T-helper 2 cell (primary cell): ENCODE measurements around the gene FBXO27.

ENCODE experiments used
- DNase-seq, 5 experiments: peaks; one replicate each; pipeline versions ENCODE4 v3.0.0 to v3.0.0-alpha.2; 2012 to 2022

The FBXO27 gene

GRCh38 chr19:38985262-38985661, 47.1 kb downstream of the FBXO27 start:
- DNase-seq = no peak

- no peak for DNase-seq
These were observed 51.6 kb downstream of the FBXO27 start for GRCh38 chr19:38980583-38981374.

- no peak for DNase-seq
These were observed 52.5 kb downstream of the FBXO27 start for GRCh38 chr19:38979812-38980211.

- no peak for DNase-seq
These were observed 54.0 kb downstream of the FBXO27 start for GRCh38 chr19:38978326-38978689.

- peak in 2 of 5 experiments; percentile 17 to 80 for DNase-seq
These were observed 54.7 kb downstream of the FBXO27 start for GRCh38 chr19:38977445-38978325.

- DNase-seq = no peak
These were observed 56.5 kb downstream of the FBXO27 start for GRCh38 chr19:38975861-38976271.

- no peak for DNase-seq
These were observed 57.0 kb downstream of the FBXO27 start, which contains the start of gene FBXO17 for GRCh38 chr19:38975214-38975860. Gene FBXO17 (minus strand): TSS chr19:38975742. CDS start chr19:38950319, 25,423 bp downstream.

- DNase-seq = no peak
These were observed 57.6 kb downstream of the FBXO27 start for GRCh38 chr19:38974624-38975213.
